Hepatocyte (in vitro differentiated cells): Measurements from ENCODE around the gene CFAP70. TPM values are rescaled to one million over a fixed set of nuclear protein-coding genes. Genes with fewer than 3 reads are reported as not detected.

Experiments used
- DNase-seq: peaks from one replicate; pipeline ENCODE4 v3.0.0-alpha.2; 2016; ENCODE audit warnings: low spot score
- H2AFZ ChIP-seq: fragments of 200-600 bp; sonication (generic); 2 replicates; pipeline ENCODE4 v1.6.0; 2016; ENCODE audit warnings: antibody characterized with exemption, mild to moderate bottlenecking
- H3K27ac ChIP-seq: fragments of 200-600 bp; sonication (generic); 2 replicates; pipeline ENCODE4 v1.5.1; 2016; ENCODE audit warnings: mild to moderate bottlenecking
- H3K27me3 ChIP-seq: fragments of 200-600 bp; sonication (generic); 2 replicates; pipeline ENCODE4 v1.6.1; 2016
- H3K36me3 ChIP-seq: fragments of 200-600 bp; sonication (generic); replicated peaks from 2 replicates; pipeline ENCODE4 v1.5.1; 2016; ENCODE audit warnings: low read depth; ENCODE audit not compliant: insufficient read depth
- H3K4me1 ChIP-seq: fragments of 200-600 bp; sonication (generic); 2 replicates; pipeline ENCODE4 v1.5.1; 2016; ENCODE audit warnings: mild to moderate bottlenecking, moderate library complexity; ENCODE audit not compliant: insufficient read depth
- H3K4me2 ChIP-seq: fragments of 200-600 bp; sonication (generic); 2 replicates; pipeline ENCODE4 v1.6.0; 2016
- H3K4me3 ChIP-seq: fragments of 200-600 bp; sonication (generic); 2 replicates; pipeline ENCODE4 v1.5.1; 2016; ENCODE audit warnings: mild to moderate bottlenecking
- H3K79me2 ChIP-seq: fragments of 200-600 bp; sonication (generic); 2 replicates; pipeline ENCODE4 v1.6.0; 2017; ENCODE audit warnings: mild to moderate bottlenecking
- H3K9me2 ChIP-seq: fragments of 200-600 bp; sonication (generic); replicated peaks from 2 replicates; pipeline ENCODE4 v1.6.0; 2017; ENCODE audit warnings: mild to moderate bottlenecking; ENCODE audit not compliant: insufficient read depth
- H3K9me3 ChIP-seq: fragments of 200-600 bp; sonication (generic); 2 replicates; pipeline ENCODE4 v1.5.1; 2016; ENCODE audit warnings: low read depth, mild to moderate bottlenecking
- H4K20me1 ChIP-seq: fragments of 200-600 bp; sonication (generic); 2 replicates; pipeline ENCODE4 v1.6.0; 2016; ENCODE audit warnings: mild to moderate bottlenecking; ENCODE audit not compliant: insufficient read depth, poor library complexity, severe bottlenecking
- EZH2 ChIP-seq: fragments of 200-600 bp; sonication (generic); IDR thresholded peaks from 2 replicates; pipeline ENCODE4 v1.6.1; 2016; ENCODE audit warnings: antibody characterized with exemption, mild to moderate bottlenecking, borderline replicate concordance
- EZH2phosphoT487 ChIP-seq: fragments of 200-600 bp; sonication (generic); IDR thresholded peaks from one replicate; pipeline ENCODE4 v1.6.1; 2018; ENCODE audit warnings: antibody characterized with exemption, mild to moderate bottlenecking, low read depth, moderate library complexity; ENCODE audit not compliant: unreplicated experiment, severe bottlenecking
- WGBS: methylation state at CpG from one replicate; pipeline ENCODE4 v1.1.6; 2016; ENCODE audit warnings: low lambda C conversion rate; ENCODE audit errors: missing lambda C conversion rate; 5-methylcytosine and 5-hydroxymethylcytosine counted together
- polyA plus RNA-seq: library from polyadenylated mRNA; unstranded; fragments of >200 nt; fragmentation: Nextera tagmentation; extraction: Ambion mirVana; gene quantifications from 2 replicates; pipeline ENCODE4 v1.2.1, GENCODE V29; 2016
- total RNA-seq: library from RNA; depleted of rRNA; stranded (reverse); fragments of >200 nt; gene quantifications from 2 replicates; pipeline ENCODE4 v1.2.3, GENCODE V29; 2014
- TF ChIP-seq, protein P1 (sequence below): fragments of 200-600 bp; sonication (generic); IDR thresholded peaks from 2 replicates; pipeline ENCODE4 v1.5.1; 2016; ENCODE audit warnings: antibody characterized with exemption, mild to moderate bottlenecking; ENCODE audit not compliant: poor library complexity

Gene CFAP70
- total and polyA plus RNA-seq, 2 experiments from 2014 or later = 1.6 to 3.9 TPM

DNA sequence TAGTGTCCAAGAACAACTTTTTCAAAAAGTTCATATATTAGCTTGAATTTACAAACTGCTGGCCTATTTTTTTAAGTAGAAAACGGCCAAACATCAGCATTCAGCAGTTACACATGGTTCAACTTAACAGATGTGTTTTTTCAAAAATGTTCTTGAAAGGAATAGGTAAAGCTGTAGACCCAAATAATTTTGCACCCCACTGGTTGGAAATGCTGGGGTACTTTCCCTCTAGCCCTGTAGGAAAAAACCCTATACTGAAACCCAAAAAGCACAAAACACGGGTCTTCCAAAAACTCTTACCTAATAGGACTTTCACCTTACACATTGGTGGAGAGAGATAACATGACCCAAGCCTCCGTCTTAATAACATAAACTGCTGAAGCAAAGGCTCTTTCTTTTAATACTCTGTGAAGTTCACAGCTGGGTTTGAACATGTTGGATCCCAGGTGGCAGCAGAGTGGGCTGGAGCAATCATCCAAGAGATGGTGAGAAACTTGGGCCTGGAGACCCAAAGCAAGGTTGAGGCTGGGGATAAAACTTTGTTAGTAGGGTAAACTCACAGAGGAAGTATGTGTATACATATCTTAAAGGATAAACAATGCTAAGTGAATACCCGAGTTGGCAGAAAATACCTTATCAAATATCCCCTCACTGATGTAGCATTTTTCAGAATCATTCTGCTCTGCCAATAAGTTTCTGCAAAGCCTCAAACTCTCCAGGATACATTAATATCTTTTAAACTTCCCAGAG, 111.0 kb downstream of the CFAP70 start:
- no peaks in the 10 kb centered on the region for H4K20me1 ChIP-seq
- no peak for DNase-seq
- TF ChIP-seq, protein P1, sequence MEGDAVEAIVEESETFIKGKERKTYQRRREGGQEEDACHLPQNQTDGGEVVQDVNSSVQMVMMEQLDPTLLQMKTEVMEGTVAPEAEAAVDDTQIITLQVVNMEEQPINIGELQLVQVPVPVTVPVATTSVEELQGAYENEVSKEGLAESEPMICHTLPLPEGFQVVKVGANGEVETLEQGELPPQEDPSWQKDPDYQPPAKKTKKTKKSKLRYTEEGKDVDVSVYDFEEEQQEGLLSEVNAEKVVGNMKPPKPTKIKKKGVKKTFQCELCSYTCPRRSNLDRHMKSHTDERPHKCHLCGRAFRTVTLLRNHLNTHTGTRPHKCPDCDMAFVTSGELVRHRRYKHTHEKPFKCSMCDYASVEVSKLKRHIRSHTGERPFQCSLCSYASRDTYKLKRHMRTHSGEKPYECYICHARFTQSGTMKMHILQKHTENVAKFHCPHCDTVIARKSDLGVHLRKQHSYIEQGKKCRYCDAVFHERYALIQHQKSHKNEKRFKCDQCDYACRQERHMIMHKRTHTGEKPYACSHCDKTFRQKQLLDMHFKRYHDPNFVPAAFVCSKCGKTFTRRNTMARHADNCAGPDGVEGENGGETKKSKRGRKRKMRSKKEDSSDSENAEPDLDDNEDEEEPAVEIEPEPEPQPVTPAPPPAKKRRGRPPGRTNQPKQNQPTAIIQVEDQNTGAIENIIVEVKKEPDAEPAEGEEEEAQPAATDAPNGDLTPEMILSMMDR = no peak
- TF ChIP-seq EZH2phosphoT487 = no peak
- TF ChIP-seq EZH2 = no peak
- H3K4me3 ChIP-seq = peak overlapping the region; percentile 34
- peak overlapping the region; percentile 83 for H3K4me2 ChIP-seq
- peak overlapping the region; percentile 55 for H2AFZ ChIP-seq
- H3K9me3 ChIP-seq = no peaks in the 10 kb centered on the region
- H3K9me2 ChIP-seq = no peaks in the 10 kb centered on the region
- peaks cover 26% of the 10 kb centered on the region for H3K4me1 ChIP-seq
- no peaks in the 10 kb centered on the region for H3K36me3 ChIP-seq
- H3K27ac ChIP-seq = peak overlapping the region; percentile 90
- 45% methylated on average over 4 of the region's 4 CpGs for WGBS
- H3K79me2 ChIP-seq = peaks cover 75% of the 10 kb centered on the region
- H3K27me3 ChIP-seq = no peaks in the 10 kb centered on the region

DNA sequence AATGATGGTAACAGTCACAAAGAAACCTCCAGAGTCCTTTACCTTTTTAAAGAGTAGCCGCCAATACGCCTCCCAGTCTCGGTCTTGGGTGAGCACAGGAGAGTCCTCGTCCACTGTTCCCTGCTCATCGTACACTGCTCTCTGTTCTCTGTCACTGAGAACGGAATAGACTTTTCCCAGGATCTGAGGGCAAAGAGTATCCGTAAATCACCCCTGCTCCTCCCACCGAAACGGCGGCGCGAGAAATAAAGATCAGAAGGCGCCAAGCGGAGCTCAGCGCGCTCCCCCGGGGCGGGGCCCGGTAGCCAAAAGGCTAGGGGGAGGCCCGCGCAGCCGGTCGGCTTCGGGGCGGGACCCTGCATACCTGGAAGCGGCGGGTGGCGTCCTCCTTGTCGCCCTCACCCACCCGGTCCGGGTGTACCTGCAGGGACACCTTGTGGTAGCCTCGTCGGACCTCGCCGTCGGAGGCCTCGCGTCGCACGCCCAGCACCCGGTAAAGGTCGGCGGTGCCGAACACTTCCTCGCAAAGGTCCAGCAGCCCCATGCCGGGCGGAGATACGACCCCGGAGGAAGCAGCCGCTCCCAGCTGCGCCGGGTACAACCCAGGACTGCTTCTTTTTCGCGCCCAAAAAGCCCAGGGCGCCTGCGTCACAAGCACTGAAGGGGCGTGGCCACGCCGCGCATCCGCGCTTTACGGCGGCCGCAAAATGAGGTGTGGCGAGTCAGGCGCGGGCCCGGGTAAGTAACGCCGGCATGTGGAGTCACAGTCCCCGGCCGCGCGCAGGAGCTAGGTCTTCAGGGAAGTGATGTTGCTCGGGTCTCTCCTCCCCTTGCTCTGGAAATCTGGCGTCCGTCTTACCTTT, 111.8 kb downstream of the CFAP70 start, which contains the start of gene DNAJC9:
TSS of gene DNAJC9 (minus strand) at position 610 of the 863 bp plus-strand sequence. CDS start at position 544, 66 bp downstream.
- Histone ChIP-seq H3K27ac (peak within 1 kb of the TSS; percentile 90), H3K36me3 (no peaks in the 10 kb centered on the region), H4K20me1 (no peaks in the 10 kb centered on the region), H3K4me3 (peak within 1 kb of the TSS; percentile 34), H3K9me2 (no peaks in the 10 kb centered on the region), H3K79me2 (peaks cover 72% of the 10 kb centered on the region), H2AFZ (peak within 1 kb of the TSS; percentile 65), H3K9me3 (no peaks in the 10 kb centered on the region), H3K4me1 (peaks cover 26% of the 10 kb centered on the region), H3K4me2 (peak within 1 kb of the TSS; percentile 83), H3K27me3 (no peaks in the 10 kb centered on the region)
- TF ChIP-seq EZH2phosphoT487 (no peak), EZH2 (no peak)
- TF ChIP-seq, protein P1 = peak; percentile 25
- under 1% methylated on average over 76 of the region's 78 CpGs for WGBS
- DNase-seq = peak; percentile 96

DNA sequence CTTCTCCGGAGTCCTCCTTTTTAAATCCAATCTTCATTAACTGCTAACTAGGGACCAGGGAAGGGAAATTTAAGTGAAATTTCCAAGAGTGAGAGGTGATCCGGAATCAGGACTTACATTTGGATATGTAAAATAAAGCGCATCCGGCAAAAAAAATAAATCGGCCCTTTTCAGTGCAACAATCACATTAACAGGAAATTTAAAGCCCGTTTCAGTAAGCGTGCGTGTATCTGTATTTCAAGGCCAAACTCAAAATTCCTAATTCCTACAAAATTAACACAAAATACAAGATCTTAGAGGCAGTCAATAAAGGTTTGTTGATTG, 112.4 kb downstream of the CFAP70 start:
- peaks cover 66% of the 10 kb centered on the region for H3K79me2 ChIP-seq
- H4K20me1 ChIP-seq = no peaks in the 10 kb centered on the region
- 1% methylated on average over 8 of the region's 8 CpGs for WGBS
- TF ChIP-seq EZH2phosphoT487 (no peak), EZH2 (no peak)
- TF ChIP-seq, protein P1 = no peak
- H3K9me2 ChIP-seq = no peaks in the 10 kb centered on the region
- peak overlapping the region; percentile 34 for H3K4me3 ChIP-seq
- peaks cover 22% of the 10 kb centered on the region for H3K4me1 ChIP-seq
- H3K9me3 ChIP-seq = no peaks in the 10 kb centered on the region
- no peaks in the 10 kb centered on the region for H3K36me3 ChIP-seq
- H3K27me3 ChIP-seq = no peaks in the 10 kb centered on the region
- peak overlapping the region; percentile 65 for H2AFZ ChIP-seq
- no peak for DNase-seq
- peak overlapping the region; percentile 90 for H3K27ac ChIP-seq
- peak overlapping the region; percentile 83 for H3K4me2 ChIP-seq
